PC-9 (cell line): ENCODE data around the gene DAAM2. TPM values are rescaled to one million over a fixed set of nuclear protein-coding genes. Genes with fewer than 3 reads are reported as not detected.

Experiments used
- BruUV-seq: library from RNA; stranded (reverse); fragments of 400-500 nt; replicated peaks from 2 replicates; lab custom pipeline; 2021; lab: Mats Ljungman, UMichigan
- CTCF ChIA-PET: fragments of 300-600 bp; sonication (Branson Sonifier 250); formaldehyde crosslinking; loops from one replicate; lab custom pipeline; 2022; ENCODE audit warnings: antibody characterized with exemption; lab: Charles Lee
- POLR2A ChIA-PET: fragments of 300-600 bp; sonication (Branson Sonifier 250); formaldehyde crosslinking; loops from one replicate; lab custom pipeline; 2022; ENCODE audit warnings: antibody characterized with exemption; ENCODE audit not compliant: unreplicated experiment; lab: Charles Lee
- DNase-seq, 2 experiments: peaks; one replicate each; pipeline versions ENCODE4 v3.0.0 to v3.0.0-alpha.2; 2015 to 2022; ENCODE audit warnings: mixed read lengths in 1 of 2
- H2AFZ ChIP-seq: fragments of 200-600 bp; sonication (generic); 2 replicates; pipeline ENCODE4 v1.8.1; 2017; ENCODE audit warnings: antibody characterized with exemption
- H3F3A ChIP-seq: fragments of 200-600 bp; sonication (generic); 2 replicates; pipeline ENCODE4 v1.8.1; 2017; ENCODE audit warnings: antibody characterized with exemption, mild to moderate bottlenecking, low read depth; ENCODE audit not compliant: insufficient read depth
- H3K27ac ChIP-seq: fragments of 200-600 bp; sonication (generic); 2 replicates; pipeline ENCODE4 v1.6.1; 2016; ENCODE audit warnings: mixed run types
- H3K27me3 ChIP-seq: fragments of 200-600 bp; sonication (generic); 2 replicates; pipeline ENCODE4 v1.6.1; 2016; ENCODE audit warnings: low read depth, mixed run types; ENCODE audit not compliant: insufficient read depth
- H3K36me3 ChIP-seq: fragments of 200-600 bp; sonication (generic); 2 replicates; pipeline ENCODE4 v1.6.1; 2016; ENCODE audit warnings: low read depth, mixed run types
- H3K4me1 ChIP-seq: fragments of 200-600 bp; sonication (generic); replicated peaks from 2 replicates; pipeline ENCODE4 v1.6.1; 2016; ENCODE audit warnings: mixed run types; ENCODE audit not compliant: insufficient read depth
- H3K4me2 ChIP-seq: fragments of 200-600 bp; sonication (generic); 2 replicates; pipeline ENCODE4 v1.6.1; 2017; ENCODE audit warnings: mixed run types
- H3K4me3 ChIP-seq: fragments of 200-600 bp; sonication (generic); 2 replicates; pipeline ENCODE4 v1.6.1; 2016; ENCODE audit warnings: mixed run types
- H3K79me2 ChIP-seq: fragments of 200-600 bp; sonication (generic); 2 replicates; pipeline ENCODE4 v1.6.1; 2017; ENCODE audit warnings: low read depth, mixed run types
- H3K9me2 ChIP-seq: fragments of 200-600 bp; sonication (generic); 2 replicates; pipeline ENCODE4 v1.8.1; 2017; ENCODE audit warnings: mild to moderate bottlenecking; ENCODE audit not compliant: insufficient read depth
- H3K9me3 ChIP-seq: fragments of 200-600 bp; sonication (generic); 2 replicates; pipeline ENCODE4 v1.8.1; 2016; ENCODE audit warnings: low read depth; ENCODE audit not compliant: insufficient read depth
- H4K20me1 ChIP-seq: fragments of 200-600 bp; sonication (generic); 2 replicates; pipeline ENCODE4 v1.8.1; 2017; ENCODE audit not compliant: insufficient read depth
- CTCF ChIP-seq: fragments of 200-600 bp; sonication (generic); conservative IDR thresholded peaks from 2 replicates; pipeline ENCODE4 v1.6.1; 2017; ENCODE audit warnings: mixed run types, antibody characterized with exemption, mild to moderate bottlenecking, moderate library complexity
- EZH2 ChIP-seq: fragments of 200-600 bp; sonication (generic); IDR thresholded peaks from 2 replicates; pipeline ENCODE4 v1.8.0; 2017; ENCODE audit warnings: antibody characterized with exemption, low read depth
- intact Hi-C: fragments of 100-400 bp; cut with micrococcal nuclease; formaldehyde crosslinking; loops from one replicate; pipeline ENCODE4 v1.10.0; 2022; ENCODE audit not compliant: unreplicated experiment
- total RNA-seq: library from RNA; stranded (reverse); gene quantifications from 2 replicates; pipeline ENCODE4 v1.2.3, GENCODE V29; 2021

Gene DAAM2
- total RNA-seq, 1 experiment from 2014 or later = not detected

GRCh38 chr6:39835821-39836295 is 43.7 kb downstream of the DAAM2 start:
- TF ChIP-seq EZH2 = no peak
- no peak for TF ChIP-seq CTCF
- Histone ChIP-seq H4K20me1 (no peaks in the 10 kb centered on the region), H3F3A (no peaks in the 10 kb centered on the region)

GRCh38 chr6:39836606-39837005 is 44.4 kb downstream of the DAAM2 start:
- CTCF ChIA-PET = no interaction called here
- H3K4me2 ChIP-seq = no peak overlapping the region

More at GRCh38 chr6:39835821-39836295, 43.7 kb downstream of the DAAM2 start:
- Histone ChIP-seq H3K79me2 (no peaks in the 10 kb centered on the region), H3K27me3 (peaks cover 53% of the 10 kb centered on the region), H3K36me3 (no peaks in the 10 kb centered on the region), H3K9me2 (no peaks in the 10 kb centered on the region), H3K4me1 (no peaks in the 10 kb centered on the region), H2AFZ (no peak overlapping the region), H3K9me3 (no peaks in the 10 kb centered on the region), H3K4me2 (no peak overlapping the region), H3K27ac (no peak overlapping the region), H3K4me3 (no peak overlapping the region)
- BruUV-seq = no TSS peak
- intact Hi-C loops = no loop called here
- ChIA-PET POLR2A (no interaction called here), CTCF (no interaction called here)
- no peak for DNase-seq

DNA sequence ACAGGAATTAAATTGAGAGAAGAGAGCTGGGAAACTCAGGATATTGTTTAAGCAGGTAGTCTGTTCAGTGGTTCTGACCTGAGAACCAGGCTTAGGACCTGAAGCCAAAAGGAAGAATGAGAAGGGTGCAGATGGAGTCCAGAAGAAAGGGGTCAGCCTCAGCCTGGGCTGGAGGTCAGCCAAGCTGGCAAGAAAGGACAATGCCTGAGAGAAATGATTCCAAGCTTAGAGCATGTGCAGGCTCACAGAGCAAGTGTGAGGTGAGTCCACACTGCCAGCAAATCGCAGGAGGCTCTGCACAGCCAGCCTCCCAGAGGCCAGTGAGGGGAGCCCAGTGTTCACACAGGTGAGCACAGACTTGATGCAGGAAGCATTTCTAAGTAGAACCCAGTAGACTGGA is 47.3 kb downstream of the DAAM2 start:
- Histone ChIP-seq H2AFZ (no peak overlapping the region), H3F3A (no peaks in the 10 kb centered on the region), H3K79me2 (no peaks in the 10 kb centered on the region), H3K4me1 (no peaks in the 10 kb centered on the region), H3K9me2 (no peaks in the 10 kb centered on the region), H3K4me2 (no peak overlapping the region), H3K4me3 (no peak overlapping the region), H3K27ac (no peak overlapping the region), H3K36me3 (no peaks in the 10 kb centered on the region), H3K27me3 (peaks cover 50% of the 10 kb centered on the region), H3K9me3 (no peaks in the 10 kb centered on the region), H4K20me1 (no peaks in the 10 kb centered on the region)
- no peak for DNase-seq
- BruUV-seq = no TSS peak
- ChIA-PET CTCF (no interaction called here), POLR2A (no interaction called here)
- intact Hi-C loops = no loop called here
- no peak for TF ChIP-seq CTCF
- no peak for TF ChIP-seq EZH2

More at GRCh38 chr6:39836606-39837005, 44.4 kb downstream of the DAAM2 start:
- POLR2A ChIA-PET = no interaction called here
- H3K4me1 ChIP-seq = no peaks in the 10 kb centered on the region
- H3K79me2 ChIP-seq = no peaks in the 10 kb centered on the region
- no peak for DNase-seq
- TF ChIP-seq CTCF (no peak), EZH2 (no peak)
- no peak overlapping the region for H3K27ac ChIP-seq
- H3K27me3 ChIP-seq = peaks cover 51% of the 10 kb centered on the region
- no peaks in the 10 kb centered on the region for H3F3A ChIP-seq
- intact Hi-C loops = no loop called here
- no peaks in the 10 kb centered on the region for H3K9me3 ChIP-seq
- H3K36me3 ChIP-seq = no peaks in the 10 kb centered on the region
- H2AFZ ChIP-seq = no peak overlapping the region
- H3K4me3 ChIP-seq = no peak overlapping the region
- no peaks in the 10 kb centered on the region for H3K9me2 ChIP-seq
- BruUV-seq = no TSS peak
- no peaks in the 10 kb centered on the region for H4K20me1 ChIP-seq
